CMK (cell line): ENCODE data around the gene AKIRIN1.
A peak's percentile ranks its signal among the peaks of the same experiment; 100 is the strongest.
"Not testable (repeated sequence)": the region's sequence is repeated elsewhere in the genome, so short reads cannot be mapped to it uniquely, and the experiment has no call there.

Source experiments
- DNase-seq: peaks from one replicate; pipeline ENCODE4 v3.0.0-alpha.2; 2010; ENCODE audit warnings: low read depth

Gene AKIRIN1

DNA sequence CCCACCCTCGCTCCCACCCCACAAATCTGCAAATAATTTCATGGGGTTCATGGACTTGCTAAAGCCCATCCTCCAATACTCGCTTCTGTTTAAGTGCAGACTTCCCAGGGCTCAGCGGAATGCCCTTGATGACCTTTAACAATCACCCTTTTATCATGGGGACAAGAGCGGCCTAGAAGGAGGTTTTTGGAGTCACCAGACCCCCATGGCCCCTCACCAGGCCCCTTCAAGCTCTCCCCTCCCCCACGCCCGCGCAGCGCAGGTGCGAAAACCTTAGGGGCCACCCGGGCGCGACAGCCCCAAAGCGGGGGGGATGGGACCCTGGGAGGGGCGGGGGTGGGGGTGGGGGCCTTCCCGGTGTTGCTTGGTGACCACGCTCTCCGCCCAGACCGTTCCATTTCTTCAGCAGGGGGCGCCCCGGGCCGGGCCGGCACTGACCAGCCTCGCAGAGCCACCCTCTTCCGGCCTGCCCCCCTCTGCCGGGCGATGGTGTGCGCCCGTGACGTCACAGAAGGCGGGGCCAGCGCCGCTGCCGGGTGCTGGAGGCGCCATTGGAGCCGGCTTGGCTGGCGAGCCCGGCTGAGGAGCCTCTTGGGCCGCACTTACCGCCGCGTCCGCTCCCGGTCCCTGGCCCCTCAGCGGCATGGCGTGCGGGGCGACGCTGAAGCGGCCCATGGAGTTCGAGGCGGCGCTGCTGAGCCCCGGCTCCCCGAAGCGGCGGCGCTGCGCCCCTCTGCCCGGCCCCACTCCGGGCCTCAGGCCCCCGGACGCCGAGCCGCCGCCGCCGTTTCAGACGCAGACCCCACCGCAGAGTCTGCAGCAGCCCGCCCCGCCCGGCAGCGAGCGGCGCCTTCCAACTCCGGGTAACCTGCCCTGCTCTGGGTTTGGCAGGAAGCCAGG is at the start of gene AKIRIN1:
AKIRIN1 (plus strand) TSS at position 539 of the 900 bp plus-strand sequence; CDS start at position 644, 105 bp downstream.
- peak; percentile 95 for DNase-seq

DNA sequence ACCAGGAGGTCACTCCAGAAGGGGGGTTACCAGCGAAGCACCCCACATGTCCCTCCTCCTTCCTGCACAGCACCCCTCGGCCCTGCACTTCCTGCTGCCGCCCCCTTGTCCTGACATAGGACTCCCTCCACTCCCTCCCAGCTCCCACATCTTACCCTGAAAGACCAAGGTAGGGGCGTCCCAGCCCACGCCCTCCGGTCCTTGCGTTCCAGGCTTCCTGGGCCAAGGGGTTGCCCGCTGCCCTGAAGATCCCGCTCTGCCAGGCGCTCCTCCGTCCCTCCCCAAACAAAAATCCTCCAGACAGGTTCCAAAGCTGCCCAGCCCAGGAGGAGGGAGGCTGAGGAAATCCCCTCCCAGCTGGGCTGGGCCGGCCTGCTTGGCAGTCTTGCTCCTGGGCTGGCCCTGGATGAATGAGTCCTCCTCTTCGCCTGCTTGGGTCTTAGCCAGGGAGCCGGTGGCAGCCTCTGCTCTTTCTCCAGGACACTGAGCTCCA is 49.5 kb upstream of the AKIRIN1 start, which contains the start of gene RHBDL2:
RHBDL2 (minus strand) TSS at position 304 of the 493 bp plus-strand sequence. CDS start 22,618 bp downstream, outside the sequence.
- no peak for DNase-seq

GRCh38 chr1:38942664-38943428 is 48.2 kb upstream of the AKIRIN1 start:
- no peak for DNase-seq

- DNase-seq, result no peak
Observed at GRCh38 chr1:38944547-38944946, 46.5 kb upstream of the AKIRIN1 start.

- no peak for DNase-seq
Observed at GRCh38 chr1:38950553-38950952, 40.5 kb upstream of the AKIRIN1 start.

DNA sequence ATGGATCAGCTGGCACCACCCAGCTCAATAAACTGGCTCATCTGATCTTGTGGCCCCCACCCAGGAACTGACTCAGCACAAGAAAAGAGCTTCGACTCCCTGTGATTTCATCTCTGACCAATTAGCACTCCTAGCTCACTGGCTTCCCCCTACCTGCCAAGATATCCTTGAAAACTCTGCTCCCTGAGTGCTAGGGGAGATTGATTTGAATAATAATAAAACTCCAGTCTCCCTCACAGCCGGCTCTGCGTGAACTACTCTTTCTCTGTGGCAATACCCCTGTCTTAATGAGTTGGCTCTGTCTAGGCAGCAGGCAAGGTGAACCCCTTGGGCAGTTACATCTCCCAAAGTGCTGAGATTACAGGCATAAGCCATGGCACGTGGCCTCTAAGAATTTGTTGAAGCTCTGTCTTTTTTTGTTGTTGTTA is 37.6 kb upstream of the AKIRIN1 start:
- no peak for DNase-seq

GRCh38 chr1:38958967-38959366 is 32.1 kb upstream of the AKIRIN1 start:
- no peak for DNase-seq

- no peak for DNase-seq
Observed at GRCh38 chr1:38962113-38962512, 29.0 kb upstream of the AKIRIN1 start.

DNA sequence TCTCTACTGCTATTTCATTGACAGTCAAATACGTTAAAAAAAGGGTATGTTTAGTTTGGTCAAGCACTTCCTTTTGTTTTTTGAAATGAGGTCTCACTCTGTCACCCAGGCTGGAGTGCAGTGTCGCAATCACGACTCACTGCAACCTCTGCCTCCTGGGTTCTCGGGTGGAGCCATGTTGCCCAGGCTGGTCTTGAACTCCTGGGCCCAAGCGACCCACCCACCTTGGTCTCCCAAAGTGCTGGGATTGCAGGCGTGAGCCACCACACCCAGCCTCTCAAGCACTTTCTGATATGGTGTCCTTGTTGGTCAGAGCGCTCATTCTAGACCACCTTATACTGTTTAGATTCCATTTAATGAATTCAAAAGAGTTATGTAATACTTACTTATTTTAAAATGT is 28.5 kb upstream of the AKIRIN1 start:
- DNase-seq, result no peak

DNA sequence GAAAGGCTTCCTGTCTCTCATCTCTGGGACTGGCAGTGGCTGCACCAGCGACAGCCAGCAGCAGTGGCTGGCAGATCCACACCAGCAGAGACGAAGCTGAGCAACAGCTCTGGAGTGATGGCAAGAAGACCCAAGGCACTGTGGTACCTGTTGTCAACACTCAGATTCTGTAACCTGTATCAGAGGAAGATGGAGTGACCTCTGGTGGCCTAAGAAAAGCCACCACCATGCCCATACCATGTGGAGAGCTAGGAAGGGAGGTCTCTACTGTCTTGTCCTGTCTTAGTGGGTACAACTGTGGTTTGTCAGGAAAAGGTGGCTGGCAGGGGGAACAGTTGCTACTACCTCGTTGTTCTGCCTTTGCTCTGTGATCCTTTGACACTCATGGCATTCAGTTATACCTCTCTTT is 26.9 kb upstream of the AKIRIN1 start:
- no peak for DNase-seq

- DNase-seq, result not testable (repeated sequence)
Observed at GRCh38 chr1:38973145-38973544, 17.9 kb upstream of the AKIRIN1 start.

- no peak for DNase-seq
Observed at GRCh38 chr1:38973659-38974437, 17.2 kb upstream of the AKIRIN1 start.

- not testable (repeated sequence) for DNase-seq
Observed at GRCh38 chr1:38977399-38978244, 13.5 kb upstream of the AKIRIN1 start.

DNA sequence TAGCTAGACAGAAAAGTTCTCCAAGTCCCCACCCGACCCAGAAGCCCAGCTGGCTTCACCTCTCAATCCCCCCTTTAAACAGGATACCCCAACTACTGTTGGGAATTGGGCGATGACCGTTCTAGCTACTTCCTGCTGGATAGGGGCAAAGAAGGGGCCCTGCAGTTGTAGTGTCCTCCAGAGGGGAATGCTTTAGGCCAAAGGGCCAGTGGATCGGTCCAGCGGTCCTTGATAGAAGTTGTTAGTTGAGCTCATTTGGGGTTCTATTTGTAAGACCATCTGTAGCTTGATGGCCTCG is 12.9 kb upstream of the AKIRIN1 start:
- not testable (repeated sequence) for DNase-seq

DNA sequence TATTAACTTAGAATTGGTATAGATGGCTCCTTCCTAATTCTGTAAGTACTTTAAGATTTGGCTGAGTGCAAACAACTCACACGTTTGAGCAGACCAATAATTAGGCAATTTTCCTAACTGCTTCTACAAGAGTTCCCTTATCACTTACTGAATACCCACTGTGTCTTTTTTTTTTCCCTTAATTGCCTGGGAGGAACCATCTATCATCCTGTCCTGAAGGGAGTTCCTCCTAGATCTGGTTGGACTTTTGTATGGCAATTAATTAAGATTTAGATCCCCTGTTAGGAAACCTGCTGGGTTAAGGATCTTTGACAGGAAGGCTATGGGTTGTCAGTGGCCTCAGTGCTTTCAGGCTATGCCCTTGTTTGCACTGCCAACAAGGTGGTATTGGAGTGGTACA is 11.7 kb upstream of the AKIRIN1 start:
- not testable (repeated sequence) for DNase-seq

DNA sequence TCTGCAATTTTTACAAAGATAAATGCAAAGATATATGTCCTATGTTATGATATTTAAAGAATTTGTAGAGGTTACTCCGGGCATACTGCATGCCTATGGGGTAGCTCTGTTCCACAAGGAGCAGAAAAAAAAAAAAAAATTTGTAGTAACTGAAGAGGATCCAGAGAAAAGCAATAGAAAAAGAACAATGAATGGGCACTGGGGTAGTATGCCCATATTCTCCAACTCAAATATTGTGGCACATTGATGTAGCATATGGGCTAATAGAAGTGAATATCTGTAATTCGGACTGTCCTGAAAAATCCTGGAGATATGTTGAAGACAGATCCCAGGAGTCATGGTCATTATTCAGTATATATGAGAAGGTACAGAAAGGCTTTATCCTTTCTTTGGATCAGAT is 1.1 kb upstream of the AKIRIN1 start:
- no peak for DNase-seq

DNA sequence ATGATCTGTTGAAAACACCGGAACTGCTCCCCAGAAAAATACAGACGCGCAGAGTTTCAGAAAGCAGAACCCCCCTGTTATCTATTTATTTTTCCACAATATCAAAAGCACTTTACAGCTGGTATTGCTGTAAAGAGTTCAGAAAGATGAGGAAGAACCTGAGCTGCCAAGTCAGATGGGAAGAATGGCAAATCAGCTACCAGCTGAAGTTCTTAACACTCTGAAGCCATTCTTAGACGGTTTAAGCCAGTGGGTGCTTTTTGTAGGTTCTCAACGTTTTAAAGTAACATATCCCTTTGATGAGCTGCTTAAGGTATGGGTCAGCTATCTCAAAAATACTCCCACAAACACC is 714 bp upstream of the AKIRIN1 start:
- no peak for DNase-seq

GRCh38 chr1:38991638-38992411 is 749 bp downstream of the AKIRIN1 start:
- DNase-seq, result peak; percentile 59

- DNase-seq, result no peak
Observed at GRCh38 chr1:38992412-38993111, 1.5 kb downstream of the AKIRIN1 start.

- no peak for DNase-seq
Observed at GRCh38 chr1:38994196-38994595, 3.1 kb downstream of the AKIRIN1 start.
